AG09309 (cell line): Measurements from ENCODE around the gene NDST1.

ENCODE experiments used
- DNase-seq: peaks from one replicate; pipeline ENCODE4 v3.0.0-alpha.2; 2010; ENCODE audit warnings: low read depth
- H3K4me3 ChIP-seq: 2 replicates; pipeline ENCODE4 v1.5.1; 2011; ENCODE audit warnings: mild to moderate bottlenecking, low read depth, low read length, moderate library complexity; ENCODE audit not compliant: control insufficient read depth
- TF ChIP-seq, protein P1 (sequence below): IDR thresholded peaks from 2 replicates; pipeline ENCODE4 v1.5.1; 2011; ENCODE audit warnings: mild to moderate bottlenecking, low read depth, low read length, inconsistent platforms; ENCODE audit not compliant: insufficient read depth, control insufficient read depth; ENCODE audit errors: missing control alignments

Gene NDST1

DNA sequence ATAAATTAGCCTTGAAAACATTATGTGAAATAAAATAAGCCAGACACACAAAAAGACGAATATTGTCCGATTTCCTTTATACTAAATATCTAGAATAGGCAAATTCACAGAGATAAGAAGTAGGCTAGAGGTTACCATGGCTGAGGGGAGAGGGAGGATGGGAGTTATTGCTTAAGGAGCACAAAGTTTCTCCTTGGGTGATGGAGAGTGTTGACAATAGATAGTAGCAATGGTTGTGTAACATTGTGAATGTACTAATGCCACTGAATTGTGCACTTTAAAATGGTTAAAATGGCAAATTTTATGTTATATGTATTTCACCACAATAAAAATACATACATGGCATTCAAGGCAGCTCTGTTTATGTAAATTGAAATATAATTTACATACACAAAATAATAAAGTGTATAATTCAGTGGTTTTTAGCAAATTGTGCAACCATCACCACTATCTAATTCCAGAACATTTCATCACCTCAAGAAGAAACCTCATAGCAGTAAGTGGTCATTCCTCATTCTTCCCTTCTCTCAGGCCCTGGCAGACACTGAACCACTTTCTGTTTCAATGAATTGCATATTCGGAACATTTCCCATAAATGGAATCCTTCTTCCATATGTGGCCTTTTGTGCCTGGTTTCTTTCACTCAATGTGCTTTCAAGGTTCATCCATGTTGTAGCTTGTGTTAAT is 59.2 kb downstream of the NDST1 start:
- TF ChIP-seq, protein P1, sequence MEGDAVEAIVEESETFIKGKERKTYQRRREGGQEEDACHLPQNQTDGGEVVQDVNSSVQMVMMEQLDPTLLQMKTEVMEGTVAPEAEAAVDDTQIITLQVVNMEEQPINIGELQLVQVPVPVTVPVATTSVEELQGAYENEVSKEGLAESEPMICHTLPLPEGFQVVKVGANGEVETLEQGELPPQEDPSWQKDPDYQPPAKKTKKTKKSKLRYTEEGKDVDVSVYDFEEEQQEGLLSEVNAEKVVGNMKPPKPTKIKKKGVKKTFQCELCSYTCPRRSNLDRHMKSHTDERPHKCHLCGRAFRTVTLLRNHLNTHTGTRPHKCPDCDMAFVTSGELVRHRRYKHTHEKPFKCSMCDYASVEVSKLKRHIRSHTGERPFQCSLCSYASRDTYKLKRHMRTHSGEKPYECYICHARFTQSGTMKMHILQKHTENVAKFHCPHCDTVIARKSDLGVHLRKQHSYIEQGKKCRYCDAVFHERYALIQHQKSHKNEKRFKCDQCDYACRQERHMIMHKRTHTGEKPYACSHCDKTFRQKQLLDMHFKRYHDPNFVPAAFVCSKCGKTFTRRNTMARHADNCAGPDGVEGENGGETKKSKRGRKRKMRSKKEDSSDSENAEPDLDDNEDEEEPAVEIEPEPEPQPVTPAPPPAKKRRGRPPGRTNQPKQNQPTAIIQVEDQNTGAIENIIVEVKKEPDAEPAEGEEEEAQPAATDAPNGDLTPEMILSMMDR: no peak
- no peak overlapping the region for H3K4me3 ChIP-seq
- peak; percentile 84 for DNase-seq

DNA sequence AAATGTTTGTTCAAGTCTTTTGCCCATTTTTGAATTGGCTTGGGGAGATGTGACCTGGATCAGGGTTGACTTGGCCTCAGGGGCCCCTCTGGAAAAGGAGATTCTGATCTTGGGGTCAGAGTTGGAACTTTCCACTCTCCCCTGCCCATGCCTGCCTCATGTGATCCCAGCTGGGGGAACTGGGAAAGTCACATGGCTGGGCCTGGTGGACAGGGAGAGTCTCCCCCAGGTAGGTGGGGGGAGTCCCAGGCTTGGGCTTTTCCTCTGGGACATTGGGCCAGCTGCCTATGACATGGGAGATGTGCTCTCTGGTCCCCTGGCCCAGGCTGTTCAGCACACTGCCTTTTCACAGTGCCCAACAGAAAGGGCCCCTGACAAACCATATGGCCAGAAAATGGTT is 60.7 kb downstream of the NDST1 start:
- H3K4me3 ChIP-seq: no peak overlapping the region
- TF ChIP-seq, protein P1: no peak
- DNase-seq: no peak

DNA sequence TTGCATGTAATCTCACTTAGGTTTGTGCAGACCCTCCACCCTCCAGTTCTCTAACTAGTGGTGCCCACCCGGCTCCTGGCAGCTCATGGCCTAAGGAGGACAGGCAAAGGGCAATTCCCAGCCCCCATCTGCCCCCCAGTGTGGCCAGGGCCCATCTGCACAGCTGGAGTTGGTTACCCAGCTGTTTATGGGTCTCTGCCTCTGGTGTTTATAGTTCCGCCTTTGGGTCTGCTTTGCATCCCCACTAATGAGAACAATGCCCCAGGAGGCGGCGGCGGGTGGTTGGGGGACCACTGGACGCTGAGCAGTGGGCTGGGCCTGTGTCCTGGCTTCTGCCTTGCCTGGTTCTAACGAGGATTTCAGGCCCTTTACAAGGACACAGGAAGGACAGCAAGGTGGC is 62.4 kb downstream of the NDST1 start:
- H3K4me3 ChIP-seq: no peak overlapping the region
- DNase-seq: no peak
- TF ChIP-seq, protein P1: no peak

DNA sequence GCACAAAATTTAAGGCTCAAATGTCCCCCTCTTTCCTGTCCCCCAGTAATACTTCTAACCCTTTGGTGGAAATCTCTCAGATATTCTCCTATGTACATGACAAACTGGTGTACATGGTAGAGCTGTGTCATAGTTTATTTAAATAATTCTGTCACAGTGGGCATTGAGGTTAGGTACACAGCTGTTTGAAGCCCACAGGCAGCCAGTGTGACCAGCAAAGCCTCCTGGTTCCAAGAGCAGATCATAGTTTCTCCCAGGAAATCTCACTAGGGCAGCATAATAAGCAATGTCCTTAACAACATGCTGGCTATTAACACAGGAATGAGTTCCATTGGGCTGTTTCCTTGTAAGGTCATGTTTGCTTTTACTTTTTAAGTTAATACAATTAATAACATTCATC is 63.9 kb downstream of the NDST1 start:
- H3K4me3 ChIP-seq: no peak overlapping the region
- no peak for DNase-seq
- TF ChIP-seq, protein P1: no peak

DNA sequence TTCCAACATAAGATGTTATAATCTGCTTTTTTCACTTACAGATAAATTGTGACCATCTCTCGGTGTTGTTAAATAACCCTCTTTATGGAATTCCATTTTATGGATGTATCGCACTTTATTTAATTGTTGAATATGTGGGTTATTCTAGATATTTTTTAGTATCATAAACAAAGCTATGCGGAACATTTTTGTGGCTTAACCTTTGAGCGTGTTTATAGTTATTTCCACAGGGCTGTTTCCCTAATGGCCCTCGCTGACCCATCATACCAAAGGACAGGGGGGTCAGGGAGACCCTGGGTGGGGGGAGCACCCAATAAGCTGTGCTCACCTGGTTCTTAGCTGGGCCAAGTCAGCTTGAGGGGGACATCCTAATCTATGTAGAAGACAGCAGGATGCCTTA is 65.3 kb downstream of the NDST1 start:
- DNase-seq: no peak
- TF ChIP-seq, protein P1: no peak
- no peak overlapping the region for H3K4me3 ChIP-seq

DNA sequence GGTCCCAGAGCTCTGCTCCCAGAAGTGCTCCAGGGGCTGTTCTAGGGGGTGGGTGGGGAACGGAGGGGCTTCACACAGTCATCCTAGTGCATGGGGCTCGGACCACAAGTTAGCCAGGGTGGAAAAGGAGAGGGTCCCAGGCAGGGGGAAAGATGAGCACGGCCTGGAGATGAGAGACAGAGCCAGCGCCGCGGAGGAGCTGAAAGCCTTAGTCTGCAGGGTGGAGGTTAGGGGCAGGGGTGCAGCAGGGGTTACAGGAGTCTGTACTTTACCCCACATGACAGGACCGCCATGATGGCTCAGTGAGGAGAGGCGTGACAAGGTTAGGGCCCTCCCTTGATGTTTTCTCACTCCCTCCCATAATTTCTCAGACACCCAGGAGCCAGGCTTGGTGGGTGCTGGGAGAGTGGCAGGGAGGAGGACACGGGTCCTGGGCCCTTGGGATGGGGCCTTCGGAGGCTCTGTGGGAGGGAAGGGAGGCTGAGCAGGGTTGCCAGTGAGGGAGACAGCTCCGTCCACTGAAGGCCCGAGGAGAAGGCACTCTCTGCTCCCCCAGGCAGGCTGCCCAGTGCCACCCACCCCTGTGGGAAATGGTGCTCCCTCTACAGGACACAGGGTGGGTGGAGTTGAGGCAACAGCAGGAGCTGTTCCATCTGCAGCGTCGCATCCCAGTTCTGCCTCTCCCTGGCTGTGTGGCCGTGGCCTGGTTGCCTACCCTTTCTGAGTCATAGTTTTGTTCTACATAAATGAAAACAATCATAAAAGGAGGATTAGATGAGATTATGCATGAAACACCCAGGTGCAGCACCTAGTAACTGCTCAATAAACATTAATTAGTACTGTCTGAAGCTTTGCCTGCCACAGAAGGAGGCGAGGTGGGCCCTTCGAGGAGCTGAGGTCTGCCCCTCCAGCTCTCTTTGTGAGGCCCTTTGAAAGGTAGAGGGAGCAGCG is 66.2 kb downstream of the NDST1 start:
- DNase-seq: no peak
- TF ChIP-seq, protein P1: peak; percentile 19
- H3K4me3 ChIP-seq: no peak overlapping the region
